Measurements from ENCODE around the gene AMD1.

Gene AMD1

DNA sequence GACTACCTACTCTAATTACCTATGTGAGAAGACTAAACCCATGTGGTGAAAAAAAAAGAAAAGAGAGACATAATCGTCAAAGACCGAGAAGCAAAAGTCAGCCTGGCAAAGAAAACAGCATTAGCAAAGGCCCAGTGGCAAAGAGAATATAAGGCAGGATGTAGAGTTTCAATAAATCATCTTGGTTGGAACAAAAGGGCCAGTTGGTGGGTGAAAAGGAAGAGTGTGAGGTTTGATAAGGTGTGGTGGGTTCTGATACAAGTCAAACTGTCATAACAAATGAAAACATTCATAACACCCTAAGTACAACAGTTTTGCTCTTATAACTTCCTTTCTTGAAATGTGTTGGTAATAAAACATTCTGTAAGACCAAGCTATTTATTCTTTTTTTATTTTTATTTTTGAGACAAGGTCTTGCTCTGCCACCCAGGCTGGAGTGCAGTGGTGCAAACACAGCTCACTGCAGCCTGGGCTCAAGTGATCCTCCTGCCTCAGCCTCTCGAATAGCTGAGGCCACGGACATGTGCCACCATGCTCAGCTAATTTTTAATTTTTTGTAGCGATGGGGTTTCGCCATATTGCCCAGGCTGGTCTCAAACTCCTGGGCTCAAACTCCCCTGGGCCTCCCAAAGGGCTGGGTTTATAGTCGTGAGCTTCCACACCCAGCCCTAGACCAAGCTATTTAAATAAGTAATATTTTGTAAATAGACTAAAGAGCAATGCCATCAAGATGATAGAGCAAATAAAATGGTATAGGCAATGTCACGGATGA is 65.0 kb downstream of the AMD1 start:
- no peak for DNase-seq

DNA sequence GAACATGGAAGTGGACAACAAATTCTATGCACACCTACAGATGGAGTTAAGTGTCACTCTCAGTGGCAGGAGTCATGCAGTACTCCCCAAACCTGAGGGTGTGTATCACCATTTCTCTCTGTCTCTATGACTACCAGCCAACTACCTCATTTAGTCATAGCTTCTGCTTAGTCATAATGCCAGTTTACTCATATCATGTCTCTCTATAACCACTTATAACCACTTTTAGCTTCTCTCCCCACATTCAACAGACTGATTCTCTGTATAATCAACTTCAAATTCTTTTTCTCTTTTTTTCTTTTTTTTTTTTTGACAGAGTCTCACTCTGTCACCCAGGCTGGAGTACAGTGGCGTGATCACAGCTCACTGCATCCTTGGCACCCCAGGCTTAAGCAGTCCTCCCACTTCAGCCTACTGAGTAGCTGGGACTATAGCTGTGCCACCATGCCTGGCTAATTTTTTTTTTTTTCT is 70.1 kb downstream of the AMD1 start:
- no peak for DNase-seq

All from NCI-H82 (cell line).